ENCODE data around the gene RFTN1. TPM values are rescaled to one million over a fixed set of nuclear protein-coding genes. Genes with fewer than 3 reads are reported as not detected.

Gene RFTN1
- total and polyA plus RNA-seq, 2 donors from 2014 or later, result 15.3 to 34.1 TPM

DNA sequence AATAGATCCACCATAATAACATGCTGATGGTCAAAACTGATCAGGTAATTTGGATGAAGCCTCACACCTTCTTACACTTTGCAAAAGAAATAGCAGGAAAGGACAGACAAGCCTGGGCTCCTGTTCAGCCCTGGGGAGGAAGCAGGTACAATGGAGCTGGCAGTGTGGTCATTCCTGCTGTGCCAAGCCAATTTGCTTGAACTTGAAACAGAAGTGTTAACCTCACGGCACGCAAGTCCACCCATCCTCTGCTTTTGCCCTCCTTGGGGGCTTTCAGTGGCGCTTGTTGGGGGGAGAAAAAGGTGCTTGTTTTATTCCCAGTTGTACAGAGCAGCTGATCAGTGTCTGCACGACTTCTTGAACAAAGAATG is 36.8 kb upstream of the RFTN1 start:
- H3K9ac ChIP-seq (ENCODE audit: low read length in 3 of 3), result peak overlapping the region in 1 of 3 donors; percentile 40
- H3K27me3 ChIP-seq (ENCODE audit: control insufficient read depth, insufficient read depth, low read length), result no peaks in the 10 kb centered on the region
- intact Hi-C loops (cut with DNase I), result loop anchor here (5.0 kb wide), 1 partner anchor 263 kb away; no protein-coding TSS in a partner anchor
- H3K27ac ChIP-seq (ENCODE audit: low read depth in 2 of 2, low read length in 2 of 2), result no peak overlapping the region
- no peak for DNase-seq
- H3K9me3 ChIP-seq (ENCODE audit: control insufficient read depth in 2 of 3, insufficient read depth in 1 of 3, low read length in 3 of 3), result no peaks in the 10 kb centered on the region
- peaks cover 0 to 4% (median 0%) of the 10 kb centered on the region in 3 donors for H3K4me1 ChIP-seq (ENCODE audit: control insufficient read depth in 2 of 3, insufficient read depth in 2 of 3, low read depth in 1 of 3, low read length in 3 of 3)
- TF ChIP-seq, protein P1, sequence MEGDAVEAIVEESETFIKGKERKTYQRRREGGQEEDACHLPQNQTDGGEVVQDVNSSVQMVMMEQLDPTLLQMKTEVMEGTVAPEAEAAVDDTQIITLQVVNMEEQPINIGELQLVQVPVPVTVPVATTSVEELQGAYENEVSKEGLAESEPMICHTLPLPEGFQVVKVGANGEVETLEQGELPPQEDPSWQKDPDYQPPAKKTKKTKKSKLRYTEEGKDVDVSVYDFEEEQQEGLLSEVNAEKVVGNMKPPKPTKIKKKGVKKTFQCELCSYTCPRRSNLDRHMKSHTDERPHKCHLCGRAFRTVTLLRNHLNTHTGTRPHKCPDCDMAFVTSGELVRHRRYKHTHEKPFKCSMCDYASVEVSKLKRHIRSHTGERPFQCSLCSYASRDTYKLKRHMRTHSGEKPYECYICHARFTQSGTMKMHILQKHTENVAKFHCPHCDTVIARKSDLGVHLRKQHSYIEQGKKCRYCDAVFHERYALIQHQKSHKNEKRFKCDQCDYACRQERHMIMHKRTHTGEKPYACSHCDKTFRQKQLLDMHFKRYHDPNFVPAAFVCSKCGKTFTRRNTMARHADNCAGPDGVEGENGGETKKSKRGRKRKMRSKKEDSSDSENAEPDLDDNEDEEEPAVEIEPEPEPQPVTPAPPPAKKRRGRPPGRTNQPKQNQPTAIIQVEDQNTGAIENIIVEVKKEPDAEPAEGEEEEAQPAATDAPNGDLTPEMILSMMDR (IDR thresholded peaks at IDR 0.05; ENCODE audit: borderline replicate concordance, extremely low read depth, insufficient read depth), result no peak
- H3K36me3 ChIP-seq (ENCODE audit: control insufficient read depth in 2 of 3, insufficient read depth in 3 of 3, low read length in 3 of 3), result no peaks in the 10 kb centered on the region
- FAIRE-seq, result no peak
- peak overlapping the region; percentile 6 to 43 (median 41) for H3K4me3 ChIP-seq (ENCODE audit: low read length in 3 of 3)

DNA sequence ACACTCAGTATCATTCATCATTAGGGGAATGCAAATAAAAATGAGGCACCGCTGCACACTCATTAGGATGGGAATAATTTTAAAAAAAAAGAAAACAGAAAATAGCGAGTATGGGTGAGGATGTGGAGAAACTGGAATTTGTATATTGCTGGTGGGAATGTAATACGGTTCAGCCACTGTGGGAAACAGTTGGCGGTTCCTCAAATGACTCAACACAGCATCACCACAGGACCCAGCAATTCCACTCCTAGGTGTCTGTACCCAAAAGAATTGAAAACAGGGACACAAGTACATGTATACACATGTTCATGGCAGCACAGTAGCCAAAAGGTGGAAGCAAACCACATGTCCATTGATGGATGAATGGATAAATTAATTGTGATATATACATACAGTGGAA is 35.2 kb upstream of the RFTN1 start:
- Histone ChIP-seq H3K9ac (ENCODE audit: low read length in 3 of 3) (no peak overlapping the region), H3K9me3 (ENCODE audit: control insufficient read depth in 2 of 3, insufficient read depth in 1 of 3, low read length in 3 of 3) (no peaks in the 10 kb centered on the region), H3K4me1 (ENCODE audit: control insufficient read depth in 2 of 3, insufficient read depth in 2 of 3, low read depth in 1 of 3, low read length in 3 of 3) (peaks cover 0 to 4% (median 0%) of the 10 kb centered on the region in 3 donors), H3K36me3 (ENCODE audit: control insufficient read depth in 2 of 3, insufficient read depth in 3 of 3, low read length in 3 of 3) (no peaks in the 10 kb centered on the region), H3K27me3 (ENCODE audit: control insufficient read depth, insufficient read depth, low read length) (no peaks in the 10 kb centered on the region), H3K27ac (ENCODE audit: low read depth in 2 of 2, low read length in 2 of 2) (no peak overlapping the region), H3K4me3 (ENCODE audit: low read length in 3 of 3) (no peak overlapping the region)
- TF ChIP-seq, protein P1 (IDR thresholded peaks at IDR 0.05; ENCODE audit: borderline replicate concordance, extremely low read depth, insufficient read depth), result no peak
- no peak for DNase-seq
- intact Hi-C loops (cut with DNase I), result no loop called here
- no peak for FAIRE-seq

DNA sequence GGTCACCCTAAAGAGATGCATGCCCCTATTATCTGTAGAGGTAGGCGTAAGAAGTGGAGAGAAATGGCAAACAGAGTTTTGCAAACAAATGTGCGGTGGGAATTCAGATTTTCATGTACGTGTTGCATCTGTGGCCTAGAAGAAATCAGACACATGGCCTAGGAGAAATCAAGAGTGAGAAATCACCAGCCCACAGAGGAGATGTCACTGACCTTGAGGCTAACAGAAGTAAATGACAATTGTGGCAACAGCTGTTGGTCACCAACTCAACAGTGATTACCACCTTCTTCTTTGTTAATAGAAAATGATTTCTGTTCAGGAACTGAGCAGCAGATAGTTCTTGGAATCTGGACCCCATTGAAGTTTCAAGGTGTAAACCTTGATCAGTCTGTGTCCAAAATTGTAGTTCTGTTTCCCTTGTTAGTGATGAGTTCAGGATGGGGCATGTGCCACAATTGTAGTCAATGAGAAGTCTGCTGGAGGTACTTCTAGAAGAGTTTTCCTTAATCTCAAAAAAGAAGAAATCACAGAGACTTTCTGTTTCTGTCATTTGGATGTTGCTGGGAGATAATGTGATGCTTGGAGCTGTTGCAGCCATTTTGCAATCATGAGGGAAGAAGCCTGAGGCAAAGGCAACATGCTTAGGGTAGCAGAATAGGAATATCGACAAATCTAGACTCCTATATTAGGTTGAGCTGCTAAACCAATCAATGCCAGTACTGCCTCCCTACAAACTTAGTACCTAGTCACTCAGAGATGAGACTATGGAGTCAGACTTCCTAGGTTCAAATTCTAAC is 34.3 kb upstream of the RFTN1 start:
- Histone ChIP-seq H3K4me1 (ENCODE audit: control insufficient read depth in 2 of 3, insufficient read depth in 2 of 3, low read depth in 1 of 3, low read length in 3 of 3) (peaks cover 0 to 4% (median 0%) of the 10 kb centered on the region in 3 donors), H3K36me3 (ENCODE audit: control insufficient read depth in 2 of 3, insufficient read depth in 3 of 3, low read length in 3 of 3) (no peaks in the 10 kb centered on the region), H3K27me3 (ENCODE audit: control insufficient read depth, insufficient read depth, low read length) (no peaks in the 10 kb centered on the region), H3K4me3 (ENCODE audit: low read length in 3 of 3) (no peak overlapping the region), H3K9me3 (ENCODE audit: control insufficient read depth in 2 of 3, insufficient read depth in 1 of 3, low read length in 3 of 3) (no peaks in the 10 kb centered on the region), H3K9ac (ENCODE audit: low read length in 3 of 3) (no peak overlapping the region), H3K27ac (ENCODE audit: low read depth in 2 of 2, low read length in 2 of 2) (no peak overlapping the region)
- no peak for FAIRE-seq
- TF ChIP-seq, protein P1 (IDR thresholded peaks at IDR 0.05; ENCODE audit: borderline replicate concordance, extremely low read depth, insufficient read depth), result no peak
- intact Hi-C loops (cut with DNase I), result no loop called here
- no peak for DNase-seq
